Central memory CD8-positive, alpha-beta T cell (primary cell): Measurements from ENCODE around the gene CCDC169.

Experiments
- ATAC-seq: fragments of 150-1000 bp; cut with Tn5 transposase; replicated peaks from 2 replicates; pipeline ENCODE4 v1.10.0; 2022; ENCODE audit warnings: mild to moderate bottlenecking, moderate FRiP score, moderate number of reproducible peaks; ENCODE audit not compliant: poor library complexity, severe bottlenecking; ENCODE audit errors: extremely low read depth
- DNase-seq, 2 donors: peaks; one replicate each; pipeline ENCODE4 v3.0.0; 2021; ENCODE audit warnings: low spot score in 2 of 2
- H3K27ac Mint-ChIP-seq: one replicate; pipeline ENCODE4 v1.8.0; 2022; ENCODE audit warnings: low read depth, mild to moderate bottlenecking, moderate library complexity, mixed read lengths
- H3K27me3 Mint-ChIP-seq: one replicate; pipeline ENCODE4 v1.8.0; 2022; ENCODE audit warnings: mixed read lengths
- H3K36me3 Mint-ChIP-seq: one replicate; pipeline ENCODE4 v1.8.0; 2022; ENCODE audit warnings: mild to moderate bottlenecking, moderate library complexity, mixed read lengths; ENCODE audit not compliant: insufficient read depth
- H3K4me1 Mint-ChIP-seq: one replicate; pipeline ENCODE4 v1.8.0; 2022; ENCODE audit warnings: mixed read lengths
- H3K4me3 Mint-ChIP-seq: one replicate; pipeline ENCODE4 v1.8.0; 2022; ENCODE audit warnings: mild to moderate bottlenecking, moderate library complexity, mixed read lengths
- H3K9me3 Mint-ChIP-seq: one replicate; pipeline ENCODE4 v1.8.0; 2022; ENCODE audit warnings: mixed read lengths

Gene CCDC169

DNA sequence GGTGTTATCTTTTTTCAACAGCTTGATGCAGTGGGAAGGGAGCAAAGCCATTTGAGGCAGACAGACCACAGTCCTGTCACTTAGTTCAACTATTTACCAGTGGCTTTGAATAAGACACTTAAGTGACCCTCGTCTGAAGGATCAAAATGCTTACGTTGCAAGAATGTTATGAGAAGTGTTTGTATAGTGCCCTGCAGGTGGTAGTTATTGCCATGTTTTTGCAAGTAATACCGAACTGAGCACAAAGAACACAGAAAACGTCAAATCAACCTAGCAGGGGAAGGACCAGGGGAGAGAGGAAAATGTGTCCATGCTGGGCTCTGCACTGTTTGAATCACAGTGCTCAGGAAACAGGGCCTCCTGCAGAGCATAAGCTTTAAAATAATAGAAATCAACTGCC is 86.0 kb downstream of the CCDC169 start:
- no peak overlapping the region for H3K4me3 Mint-ChIP-seq
- peaks cover 14% of the 10 kb centered on the region for H3K9me3 Mint-ChIP-seq
- DNase-seq (no peak), ATAC-seq (no peak)
- no peaks in the 10 kb centered on the region for H3K36me3 Mint-ChIP-seq
- H3K4me1 Mint-ChIP-seq: no peaks in the 10 kb centered on the region
- H3K27me3 Mint-ChIP-seq: no peaks in the 10 kb centered on the region
- H3K27ac Mint-ChIP-seq: no peak overlapping the region

DNA sequence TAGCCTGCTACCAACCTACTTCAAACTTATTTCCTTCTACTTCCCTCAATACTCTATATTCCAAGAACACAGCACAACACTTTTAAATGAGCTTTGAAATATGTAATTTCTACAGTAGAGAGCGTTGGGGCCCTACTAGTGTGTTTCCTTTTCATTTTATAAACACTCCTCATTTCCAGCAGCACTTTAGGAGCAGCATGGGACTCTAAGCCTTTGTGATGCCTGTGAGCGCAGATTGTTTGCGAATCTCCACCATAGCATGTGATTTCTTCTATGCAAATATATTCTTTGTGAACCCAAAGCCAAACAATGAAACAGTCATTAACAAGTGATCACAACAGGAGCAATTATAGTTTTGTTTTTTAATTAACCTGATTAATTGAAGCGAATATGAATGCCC is 86.9 kb downstream of the CCDC169 start:
- ATAC-seq (no peak), DNase-seq (no peak)
- no peaks in the 10 kb centered on the region for H3K27me3 Mint-ChIP-seq
- H3K27ac Mint-ChIP-seq: no peak overlapping the region
- H3K4me1 Mint-ChIP-seq: no peaks in the 10 kb centered on the region
- H3K9me3 Mint-ChIP-seq: peaks cover 14% of the 10 kb centered on the region
- no peaks in the 10 kb centered on the region for H3K36me3 Mint-ChIP-seq
- no peak overlapping the region for H3K4me3 Mint-ChIP-seq

DNA sequence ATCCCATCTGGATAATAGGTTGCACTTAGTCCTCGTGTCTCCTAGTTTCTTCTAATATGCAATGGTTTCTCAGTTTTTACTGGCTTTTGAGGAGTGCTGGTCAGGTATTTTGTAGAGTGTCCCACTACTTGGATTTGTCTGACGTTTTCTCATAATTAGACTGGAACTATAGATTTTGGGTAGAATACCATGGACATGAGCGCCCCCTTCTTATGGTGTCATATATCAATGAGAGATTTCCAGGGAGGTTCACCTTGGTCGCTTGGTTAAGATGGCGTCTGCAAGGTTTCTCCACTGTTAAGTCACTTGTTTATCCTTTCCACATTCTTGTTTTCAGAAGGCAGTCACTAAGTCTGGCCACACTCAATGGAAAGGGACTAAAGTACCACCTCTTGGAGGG is 89.9 kb downstream of the CCDC169 start:
- no peaks in the 10 kb centered on the region for H3K27me3 Mint-ChIP-seq
- H3K27ac Mint-ChIP-seq: no peak overlapping the region
- H3K4me1 Mint-ChIP-seq: no peaks in the 10 kb centered on the region
- no peak for DNase-seq
- H3K9me3 Mint-ChIP-seq: peaks cover 19% of the 10 kb centered on the region
- H3K4me3 Mint-ChIP-seq: no peak overlapping the region
- no peak for ATAC-seq
- no peaks in the 10 kb centered on the region for H3K36me3 Mint-ChIP-seq

DNA sequence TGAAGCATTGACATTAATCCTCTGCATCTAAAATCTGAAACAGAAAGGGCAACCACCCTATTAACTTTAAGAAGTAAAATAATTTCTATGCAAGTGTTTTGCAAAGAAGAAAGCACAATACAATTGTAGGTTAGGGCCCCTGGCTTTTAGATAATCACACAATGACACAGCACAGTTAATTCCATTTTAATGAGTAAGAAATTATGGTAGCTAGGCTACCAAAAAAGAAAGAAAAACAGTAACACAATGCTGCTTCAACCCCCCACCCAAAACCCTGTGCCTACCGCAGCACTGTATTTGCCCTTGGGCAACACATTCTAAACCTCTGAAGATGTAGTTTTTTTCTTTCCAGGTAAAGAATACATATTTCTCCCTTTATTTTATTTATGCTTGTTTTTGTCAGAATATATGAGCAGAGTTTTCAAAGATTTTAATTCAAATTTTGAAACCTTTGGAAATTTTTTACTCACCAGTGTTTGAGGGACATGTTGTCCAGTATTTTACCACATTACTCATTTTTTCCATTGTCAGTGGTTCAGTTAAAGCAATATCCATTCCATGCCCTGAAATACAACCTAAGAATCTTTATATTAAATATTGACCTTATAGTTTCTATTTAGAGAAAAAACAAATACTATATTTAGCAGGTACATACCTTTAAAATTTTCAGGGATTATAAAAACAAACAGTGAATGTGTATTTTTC is 104.3 kb downstream of the CCDC169 start:
- DNase-seq: no peak
- Mint-ChIP-seq H3K9me3 (peaks cover 19% of the 10 kb centered on the region), H3K4me1 (no peaks in the 10 kb centered on the region), H3K27ac (no peak overlapping the region), H3K36me3 (no peaks in the 10 kb centered on the region), H3K27me3 (no peaks in the 10 kb centered on the region), H3K4me3 (no peak overlapping the region)
- no peak for ATAC-seq

DNA sequence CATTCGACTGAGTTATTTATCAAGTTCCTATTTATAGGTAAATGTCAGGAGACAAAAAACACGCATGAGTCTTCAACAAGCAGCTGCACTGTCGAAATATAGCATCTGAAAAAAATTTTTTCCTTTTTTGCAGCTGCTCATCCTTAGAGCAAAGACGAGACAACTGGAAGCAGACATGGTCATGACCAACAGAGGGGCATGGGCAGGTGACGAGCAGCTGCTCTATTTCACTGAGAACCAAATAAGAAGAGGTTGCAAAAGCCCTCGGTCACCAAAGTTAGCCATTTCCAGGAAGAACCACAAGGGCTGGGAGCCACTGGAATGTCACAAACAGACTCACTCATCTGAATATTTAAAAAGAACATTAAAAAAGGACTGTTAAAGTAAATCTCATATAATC is 105.4 kb downstream of the CCDC169 start:
- ATAC-seq: no peak
- H3K9me3 Mint-ChIP-seq: peaks cover 21% of the 10 kb centered on the region
- DNase-seq: no peak
- no peaks in the 10 kb centered on the region for H3K36me3 Mint-ChIP-seq
- H3K27me3 Mint-ChIP-seq: no peaks in the 10 kb centered on the region
- no peak overlapping the region for H3K4me3 Mint-ChIP-seq
- H3K27ac Mint-ChIP-seq: no peak overlapping the region
- H3K4me1 Mint-ChIP-seq: no peaks in the 10 kb centered on the region

DNA sequence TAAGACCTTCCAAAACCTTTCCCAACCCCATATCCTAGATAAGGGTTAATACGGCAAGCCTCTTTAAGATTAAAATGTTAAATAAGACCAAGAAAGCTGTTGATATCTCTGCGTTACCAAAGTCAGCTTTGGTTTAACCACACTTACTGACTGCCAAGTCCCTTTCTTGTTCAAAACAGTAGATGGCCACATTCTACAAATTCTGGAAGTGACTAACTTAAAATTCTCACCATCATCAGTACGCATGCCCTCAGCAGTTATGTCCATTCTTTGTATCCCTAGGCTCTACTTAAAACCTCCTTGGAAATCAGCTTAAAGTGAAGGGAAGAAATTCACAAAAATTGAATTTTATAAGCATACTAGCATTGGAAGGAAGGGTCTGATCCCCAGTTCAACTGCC is 106.8 kb downstream of the CCDC169 start:
- ATAC-seq: no peak
- H3K4me1 Mint-ChIP-seq: no peaks in the 10 kb centered on the region
- no peak overlapping the region for H3K27ac Mint-ChIP-seq
- H3K9me3 Mint-ChIP-seq: peaks cover 21% of the 10 kb centered on the region
- H3K4me3 Mint-ChIP-seq: no peak overlapping the region
- H3K27me3 Mint-ChIP-seq: no peaks in the 10 kb centered on the region
- no peak for DNase-seq
- no peaks in the 10 kb centered on the region for H3K36me3 Mint-ChIP-seq

DNA sequence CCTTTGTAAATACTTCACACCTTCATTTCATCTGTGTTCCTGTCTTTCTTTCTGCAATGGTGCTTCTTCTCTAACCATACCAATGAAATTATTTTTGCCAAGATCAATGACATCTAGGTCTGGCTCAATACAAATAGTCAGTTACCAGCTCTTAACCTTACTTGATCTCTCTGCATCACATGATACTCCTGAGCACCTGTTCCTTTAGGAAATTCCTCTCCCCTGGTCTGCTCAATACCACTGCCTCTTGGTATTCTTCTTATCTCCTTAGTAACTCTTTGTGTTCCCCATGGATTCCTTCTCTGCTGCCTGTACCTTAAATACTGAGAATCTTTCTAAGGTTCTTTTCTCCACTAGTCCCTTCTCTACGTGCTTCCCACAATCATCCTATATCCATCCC is 109.2 kb downstream of the CCDC169 start:
- no peak overlapping the region for H3K27ac Mint-ChIP-seq
- H3K27me3 Mint-ChIP-seq: no peaks in the 10 kb centered on the region
- H3K4me1 Mint-ChIP-seq: no peaks in the 10 kb centered on the region
- peaks cover 14% of the 10 kb centered on the region for H3K9me3 Mint-ChIP-seq
- ATAC-seq: no peak
- H3K4me3 Mint-ChIP-seq: no peak overlapping the region
- DNase-seq: no peak
- H3K36me3 Mint-ChIP-seq: no peaks in the 10 kb centered on the region

DNA sequence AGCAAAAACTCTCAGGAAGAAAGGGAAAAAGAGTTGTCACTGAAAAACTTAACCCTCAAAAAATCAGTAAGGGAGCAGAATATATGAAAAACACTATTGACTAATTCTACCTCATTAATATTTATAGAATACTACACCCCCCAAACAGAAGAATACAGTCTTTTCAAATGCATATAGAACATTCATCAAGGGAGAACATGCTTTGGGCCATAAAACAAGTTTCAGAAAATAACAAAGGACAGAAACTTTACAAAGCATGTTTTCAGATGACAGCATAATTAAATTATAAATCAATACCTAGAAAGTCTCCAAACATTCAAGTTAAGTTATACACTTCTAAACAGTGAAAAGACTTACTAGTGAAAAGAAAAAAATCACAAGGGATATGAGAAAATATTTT is 113.7 kb downstream of the CCDC169 start:
- Mint-ChIP-seq H3K9me3 (peaks cover 8% of the 10 kb centered on the region), H3K36me3 (no peaks in the 10 kb centered on the region), H3K4me1 (no peaks in the 10 kb centered on the region), H3K27ac (no peak overlapping the region), H3K4me3 (no peak overlapping the region), H3K27me3 (no peaks in the 10 kb centered on the region)
- DNase-seq: no peak
- ATAC-seq: no peak
